ENCODE data around the gene ITGA8. TPM values are rescaled to one million over a fixed set of nuclear protein-coding genes. Genes with fewer than 3 reads are reported as not detected.

ITGA8 gene
- total RNA-seq, 1 donor: 2.5 TPM

DNA sequence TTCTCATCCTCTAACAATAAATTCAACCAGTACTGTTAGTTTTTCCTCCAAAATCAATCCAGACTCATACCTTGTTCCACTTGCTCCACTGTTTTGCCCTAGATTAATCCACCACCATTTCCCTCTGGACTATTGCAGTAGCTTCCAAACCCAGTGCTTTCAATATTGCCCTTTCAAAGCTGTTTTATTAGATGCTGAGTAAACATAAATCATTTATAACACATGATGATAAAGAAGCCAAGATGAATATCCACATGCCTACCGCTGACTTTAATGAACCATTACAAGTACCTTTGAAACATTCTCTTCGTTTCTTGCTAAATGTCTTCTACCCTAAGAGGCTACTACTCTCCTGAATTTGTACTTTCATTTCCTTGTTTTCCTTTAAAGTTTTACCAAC, 174.5 kb downstream of the ITGA8 start:
- H3K9me3 ChIP-seq (ENCODE audit: low read depth, low read length): no peaks in the 10 kb centered on the region
- no peak overlapping the region for H2AFZ ChIP-seq (ENCODE audit: low read length)
- H3K27me3 ChIP-seq (ENCODE audit: insufficient read depth, low read length): no peaks in the 10 kb centered on the region
- no peaks in the 10 kb centered on the region for H3K4me1 ChIP-seq (ENCODE audit: insufficient read depth, low read length)
- no peak for DNase-seq (ENCODE audit: insufficient read length, low spot score, missing footprints)
- H3K4me2 ChIP-seq (ENCODE audit: insufficient read depth, low read length): no peak overlapping the region
- TF ChIP-seq, protein P1, sequence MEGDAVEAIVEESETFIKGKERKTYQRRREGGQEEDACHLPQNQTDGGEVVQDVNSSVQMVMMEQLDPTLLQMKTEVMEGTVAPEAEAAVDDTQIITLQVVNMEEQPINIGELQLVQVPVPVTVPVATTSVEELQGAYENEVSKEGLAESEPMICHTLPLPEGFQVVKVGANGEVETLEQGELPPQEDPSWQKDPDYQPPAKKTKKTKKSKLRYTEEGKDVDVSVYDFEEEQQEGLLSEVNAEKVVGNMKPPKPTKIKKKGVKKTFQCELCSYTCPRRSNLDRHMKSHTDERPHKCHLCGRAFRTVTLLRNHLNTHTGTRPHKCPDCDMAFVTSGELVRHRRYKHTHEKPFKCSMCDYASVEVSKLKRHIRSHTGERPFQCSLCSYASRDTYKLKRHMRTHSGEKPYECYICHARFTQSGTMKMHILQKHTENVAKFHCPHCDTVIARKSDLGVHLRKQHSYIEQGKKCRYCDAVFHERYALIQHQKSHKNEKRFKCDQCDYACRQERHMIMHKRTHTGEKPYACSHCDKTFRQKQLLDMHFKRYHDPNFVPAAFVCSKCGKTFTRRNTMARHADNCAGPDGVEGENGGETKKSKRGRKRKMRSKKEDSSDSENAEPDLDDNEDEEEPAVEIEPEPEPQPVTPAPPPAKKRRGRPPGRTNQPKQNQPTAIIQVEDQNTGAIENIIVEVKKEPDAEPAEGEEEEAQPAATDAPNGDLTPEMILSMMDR (IDR thresholded peaks at IDR 0.05; ENCODE audit: extremely low read depth, low read depth, low read length): no peak
- no peak overlapping the region for H3K4me3 ChIP-seq (ENCODE audit: insufficient read depth, low read length)
- no peaks in the 10 kb centered on the region for H3K79me2 ChIP-seq (ENCODE audit: insufficient read depth, low read length)
- no peak overlapping the region for H3K27ac ChIP-seq (ENCODE audit: low read depth, low read length)
- H3K36me3 ChIP-seq (ENCODE audit: insufficient read depth, low read length): no peaks in the 10 kb centered on the region
- H4K20me1 ChIP-seq (ENCODE audit: insufficient read depth, low read length): no peaks in the 10 kb centered on the region

DNA sequence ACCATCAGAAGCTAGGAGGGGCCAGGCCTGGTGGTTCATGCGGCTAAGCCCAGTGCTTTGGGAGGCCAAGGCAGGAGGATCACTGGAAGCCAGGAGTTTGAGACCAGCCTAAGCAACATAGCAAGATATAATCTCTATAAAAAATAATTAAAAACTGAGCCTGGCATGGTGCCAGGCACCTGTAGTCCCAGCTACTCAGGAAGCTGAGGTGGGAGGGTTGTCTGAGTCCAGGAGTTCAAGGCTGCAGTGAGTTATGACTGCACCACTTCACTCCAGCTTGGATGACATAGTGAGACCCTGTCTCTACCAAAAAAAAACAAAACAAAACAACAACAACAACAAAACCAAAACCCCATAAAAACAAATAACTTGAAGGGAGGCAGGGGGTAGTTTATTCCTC, 175.7 kb downstream of the ITGA8 start:
- no peaks in the 10 kb centered on the region for H3K4me1 ChIP-seq (ENCODE audit: insufficient read depth, low read length)
- no peak overlapping the region for H3K27ac ChIP-seq (ENCODE audit: low read depth, low read length)
- no peaks in the 10 kb centered on the region for H3K27me3 ChIP-seq (ENCODE audit: insufficient read depth, low read length)
- H2AFZ ChIP-seq (ENCODE audit: low read length): no peak overlapping the region
- no peaks in the 10 kb centered on the region for H3K9me3 ChIP-seq (ENCODE audit: low read depth, low read length)
- no peaks in the 10 kb centered on the region for H4K20me1 ChIP-seq (ENCODE audit: insufficient read depth, low read length)
- no peak for DNase-seq (ENCODE audit: insufficient read length, low spot score, missing footprints)
- no peak overlapping the region for H3K4me3 ChIP-seq (ENCODE audit: insufficient read depth, low read length)
- no peak overlapping the region for H3K4me2 ChIP-seq (ENCODE audit: insufficient read depth, low read length)
- no peaks in the 10 kb centered on the region for H3K36me3 ChIP-seq (ENCODE audit: insufficient read depth, low read length)
- TF ChIP-seq, protein P1 (IDR thresholded peaks at IDR 0.05; ENCODE audit: extremely low read depth, low read depth, low read length): no peak
- H3K79me2 ChIP-seq (ENCODE audit: insufficient read depth, low read length): no peaks in the 10 kb centered on the region

DNA sequence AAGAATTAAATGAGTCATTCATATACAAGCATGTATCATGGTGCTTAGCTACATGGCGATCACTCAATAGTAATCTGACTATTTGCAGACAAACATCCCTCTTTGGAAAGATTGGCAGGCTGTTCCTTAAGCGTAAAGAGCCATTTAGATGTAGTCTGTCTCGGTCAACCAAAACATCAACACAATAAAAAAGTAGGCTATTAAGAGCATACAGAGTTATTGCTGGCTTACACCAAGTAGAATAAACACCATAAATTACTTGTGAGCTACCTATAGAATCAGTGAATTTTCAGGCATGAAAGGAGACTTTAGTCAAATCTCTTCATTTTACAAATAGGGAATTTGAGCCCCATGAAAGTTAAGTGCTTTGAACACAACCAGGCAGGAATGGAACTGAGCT, 176.9 kb downstream of the ITGA8 start:
- no peak for DNase-seq (ENCODE audit: insufficient read length, low spot score, missing footprints)
- Histone ChIP-seq H3K4me3 (ENCODE audit: insufficient read depth, low read length) (no peak overlapping the region), H4K20me1 (ENCODE audit: insufficient read depth, low read length) (no peaks in the 10 kb centered on the region), H3K27me3 (ENCODE audit: insufficient read depth, low read length) (no peaks in the 10 kb centered on the region), H3K4me2 (ENCODE audit: insufficient read depth, low read length) (no peak overlapping the region), H3K27ac (ENCODE audit: low read depth, low read length) (no peak overlapping the region), H3K4me1 (ENCODE audit: insufficient read depth, low read length) (no peaks in the 10 kb centered on the region), H3K9me3 (ENCODE audit: low read depth, low read length) (no peaks in the 10 kb centered on the region), H3K36me3 (ENCODE audit: insufficient read depth, low read length) (no peaks in the 10 kb centered on the region), H3K79me2 (ENCODE audit: insufficient read depth, low read length) (no peaks in the 10 kb centered on the region), H2AFZ (ENCODE audit: low read length) (no peak overlapping the region)
- TF ChIP-seq, protein P1 (IDR thresholded peaks at IDR 0.05; ENCODE audit: extremely low read depth, low read depth, low read length): no peak

DNA sequence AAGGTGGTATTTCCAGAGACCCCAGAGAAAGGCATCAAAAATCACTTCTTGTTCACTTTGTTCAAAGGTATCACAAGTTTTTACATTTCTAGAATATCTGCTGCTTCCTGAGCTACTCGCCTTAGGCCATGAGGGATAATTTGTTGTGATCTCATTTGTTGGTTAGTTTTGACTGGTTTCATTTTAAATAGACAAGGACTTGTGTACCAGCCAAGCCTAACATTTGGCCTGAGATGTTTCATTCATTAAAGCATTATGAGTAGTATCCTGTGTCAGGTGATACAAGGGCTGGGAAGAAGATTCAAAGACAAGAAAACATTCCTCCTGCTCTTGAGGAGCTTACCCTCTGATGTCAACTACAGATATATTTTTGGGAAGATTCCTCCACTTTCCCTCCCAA, 178.3 kb downstream of the ITGA8 start:
- Histone ChIP-seq H3K36me3 (ENCODE audit: insufficient read depth, low read length) (no peaks in the 10 kb centered on the region), H4K20me1 (ENCODE audit: insufficient read depth, low read length) (no peaks in the 10 kb centered on the region), H3K27me3 (ENCODE audit: insufficient read depth, low read length) (no peaks in the 10 kb centered on the region), H3K79me2 (ENCODE audit: insufficient read depth, low read length) (no peaks in the 10 kb centered on the region), H3K9me3 (ENCODE audit: low read depth, low read length) (no peaks in the 10 kb centered on the region), H3K4me1 (ENCODE audit: insufficient read depth, low read length) (no peaks in the 10 kb centered on the region), H3K4me3 (ENCODE audit: insufficient read depth, low read length) (no peak overlapping the region), H2AFZ (ENCODE audit: low read length) (no peak overlapping the region), H3K4me2 (ENCODE audit: insufficient read depth, low read length) (no peak overlapping the region), H3K27ac (ENCODE audit: low read depth, low read length) (no peak overlapping the region)
- DNase-seq (ENCODE audit: insufficient read length, low spot score, missing footprints): no peak
- TF ChIP-seq, protein P1 (IDR thresholded peaks at IDR 0.05; ENCODE audit: extremely low read depth, low read depth, low read length): no peak
